Measurements from ENCODE around the gene SCUBE1. TPM values are rescaled to one million over a fixed set of nuclear protein-coding genes. Genes with fewer than 3 reads are reported as not detected.
A peak's percentile ranks its signal among the peaks of the same experiment; 100 is the strongest.

SCUBE1 gene
- total and polyA plus RNA-seq, 2 of the 8 experiments (the other 6 are each of a cell fraction or from before 2014, with no cell fraction given) = 2.3 to 4.9 TPM

DNA sequence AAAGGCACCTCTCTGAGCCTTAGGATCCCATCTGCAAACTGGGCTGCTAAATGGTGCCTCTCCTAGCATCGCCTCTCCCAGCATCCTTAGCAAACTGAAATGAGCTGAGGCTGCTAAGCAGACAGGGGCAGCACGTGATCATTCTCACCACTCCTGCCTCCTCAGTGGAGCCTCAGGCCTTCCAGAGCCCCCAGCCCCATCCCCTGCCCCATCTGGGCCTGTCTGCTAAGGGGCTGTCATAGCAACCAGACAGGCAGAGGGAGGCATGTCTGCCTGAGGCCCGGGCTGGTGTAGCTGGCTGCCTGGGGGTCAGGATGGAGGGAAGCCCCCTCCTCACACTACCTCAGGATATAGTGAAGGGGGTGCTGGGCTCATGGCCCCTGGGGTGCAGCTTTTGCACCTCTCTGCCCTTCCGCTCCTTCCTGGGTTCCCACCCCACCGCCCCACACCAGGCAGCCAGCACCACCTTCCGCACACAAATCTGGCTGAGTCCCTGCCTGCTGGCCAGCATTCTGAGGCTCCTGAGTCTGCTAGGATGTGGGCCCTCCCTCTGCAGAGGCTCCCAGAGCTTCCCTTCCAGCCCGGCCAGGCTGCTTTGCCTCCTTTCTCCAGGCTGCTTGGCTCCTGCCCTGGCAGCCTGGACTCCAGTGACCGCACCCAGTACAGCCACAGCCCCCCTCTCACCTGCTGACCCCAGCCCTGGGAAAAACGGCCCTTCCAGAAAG lies 108.7 kb downstream of the SCUBE1 start:
- H2BK12ac ChIP-seq (ENCODE audit: low read depth, low read length) = 0 out of 2 replicates have a peak overlapping the region, but pooled peaks have one; percentile 17
- no peak overlapping the region for H2AFZ ChIP-seq (ENCODE audit: low read length)
- H3K23me2 ChIP-seq (ENCODE audit: low read depth, low read length) = no peaks in the 10 kb centered on the region
- H3K9ac ChIP-seq (replicated peaks in 1 of 4; ENCODE audit: extremely low read depth in 1 of 4, low read depth in 3 of 4, low read length in 3 of 4) = no peak overlapping the region
- H3K79me2 ChIP-seq (ENCODE audit: control insufficient read depth in 1 of 2, insufficient read depth in 2 of 2, low read length in 2 of 2) = no peaks in the 10 kb centered on the region
- no peaks in the 10 kb centered on the region for H3K36me3 ChIP-seq (ENCODE audit: control insufficient read depth in 2 of 4, insufficient read depth in 4 of 4, low read length in 3 of 4)
- no peak for DNase-seq (ENCODE audit: low read depth in 1 of 2, low spot score in 2 of 2)
- H4K91ac ChIP-seq (replicated peaks; ENCODE audit: insufficient read length, low read length) = no peak overlapping the region
- POLR2A ChIA-PET (ENCODE audit: partially characterized antibody) = interaction anchor here (1.0 kb wide), 1 partner anchor 33 kb away, joined by 3 read pairs; no protein-coding TSS in a partner anchor
- H3K4ac ChIP-seq (replicated peaks; ENCODE audit: insufficient read length, low read depth, low read length) = no peak overlapping the region
- no peaks in the 10 kb centered on the region for H4K20me1 ChIP-seq (replicated peaks in 1 of 2; ENCODE audit: control insufficient read depth in 1 of 2, insufficient read depth in 2 of 2, low read length in 2 of 2)
- no peak overlapping the region for H3K27ac ChIP-seq (ENCODE audit: low read depth, low read length)
- no peak for FAIRE-seq
- CTCF ChIA-PET (ENCODE audit: partially characterized antibody) = interaction anchor here (1.0 to 26.8 kb wide), 4 partner anchors 9 to 150 kb away, joined by 4 to 388 read pairs (median 35); partner anchors contain the start of gene SCUBE1
- no peak overlapping the region for H2BK15ac ChIP-seq (ENCODE audit: low read length)
- H3K23ac ChIP-seq (ENCODE audit: insufficient read length) = no peak overlapping the region
- H2BK5ac ChIP-seq (ENCODE audit: low read depth, low read length) = no peak overlapping the region
- no peak overlapping the region; the same call in 1 of the 2 replicates for H3K18ac ChIP-seq (ENCODE audit: extremely low read depth, low read length)
- no peaks in the 10 kb centered on the region for H3K9me3 ChIP-seq (ENCODE audit: insufficient read depth in 2 of 2, low read depth in 1 of 2, low read length in 1 of 2)
- H3K4me1 ChIP-seq (replicated peaks in 1 of 4; ENCODE audit: control insufficient read depth in 3 of 4, insufficient read depth in 4 of 4, low read length in 3 of 4) = peaks cover 0 to 9% (median 2%) of the 10 kb centered on the region in 4 experiments; a peak in 2 of 7 replicates
- H3K27me3 ChIP-seq (replicated peaks in 1 of 4; ENCODE audit: control insufficient read depth in 3 of 4, extremely low read depth in 1 of 4, insufficient read depth in 3 of 4, low read length in 3 of 4) = no peaks in the 10 kb centered on the region
- H4K5ac ChIP-seq (ENCODE audit: insufficient read length, low read depth, low read length) = no peak overlapping the region
- H2BK120ac ChIP-seq (replicated peaks; ENCODE audit: low read depth, low read length) = no peak overlapping the region
- no peaks in the 10 kb centered on the region for H3K79me1 ChIP-seq (ENCODE audit: low read depth, low read length)
- H3K14ac ChIP-seq (ENCODE audit: insufficient read length) = no peak overlapping the region
- H2AK5ac ChIP-seq (ENCODE audit: low read depth, low read length) = no peak overlapping the region
- no peak overlapping the region for H2BK20ac ChIP-seq (ENCODE audit: low read length)
- no peak overlapping the region for H3K4me2 ChIP-seq (ENCODE audit: insufficient read depth in 1 of 2, low read depth in 2 of 2, low read length in 2 of 2)
- peak overlapping the region; percentile 14; the same call in 1 of the 2 replicates for H4K8ac ChIP-seq (ENCODE audit: extremely low read depth, insufficient read depth, low read length)
- no peak overlapping the region for H3K56ac ChIP-seq (replicated peaks; ENCODE audit: insufficient read length, low read depth, low read length)
- H3K4me3 ChIP-seq (ENCODE audit: extremely low read depth in 1 of 4, insufficient read depth in 2 of 4, low read depth in 3 of 4, low read length in 4 of 4) = no peak overlapping the region
- WGBS, 2 experiments (ENCODE audit: extremely low coverage in 1 of 2, insufficient coverage in 1 of 2, insufficient read length in 1 of 2, insufficient replicate concordance in 2 of 2, low coverage in 1 of 2, low lambda C conversion rate in 2 of 2, missing lambda C conversion rate in 1 of 2) = 83% methylated on average over 9 of the region's 9 CpGs; no CpG with 5 or more reads in 1 of the 2 experiments
- TF ChIP-seq SP4 (IDR thresholded peaks at IDR 0.05; ENCODE audit: low read length) (no peak), GTF2F1 (IDR thresholded peaks at IDR 0.05; ENCODE audit: borderline replicate concordance, low read depth, low read length) (no peak), NANOG (IDR thresholded peaks at IDR 0.05; ENCODE audit: insufficient read depth, low read depth, low read length, poor library complexity, severe bottlenecking) (no peak), CEBPB (IDR thresholded peaks at IDR 0.05; ENCODE audit: low read depth, low read length) (no peak), KDM1A (IDR thresholded peaks at IDR 0.05; ENCODE audit: borderline replicate concordance, low read length) (no peak)
- TF ChIP-seq, protein P1, sequence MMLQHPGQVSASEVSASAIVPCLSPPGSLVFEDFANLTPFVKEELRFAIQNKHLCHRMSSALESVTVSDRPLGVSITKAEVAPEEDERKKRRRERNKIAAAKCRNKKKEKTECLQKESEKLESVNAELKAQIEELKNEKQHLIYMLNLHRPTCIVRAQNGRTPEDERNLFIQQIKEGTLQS (IDR thresholded peaks at IDR 0.05; ENCODE audit: insufficient read depth, low read depth, low read length) = no peak
- TF ChIP-seq, protein P2, sequence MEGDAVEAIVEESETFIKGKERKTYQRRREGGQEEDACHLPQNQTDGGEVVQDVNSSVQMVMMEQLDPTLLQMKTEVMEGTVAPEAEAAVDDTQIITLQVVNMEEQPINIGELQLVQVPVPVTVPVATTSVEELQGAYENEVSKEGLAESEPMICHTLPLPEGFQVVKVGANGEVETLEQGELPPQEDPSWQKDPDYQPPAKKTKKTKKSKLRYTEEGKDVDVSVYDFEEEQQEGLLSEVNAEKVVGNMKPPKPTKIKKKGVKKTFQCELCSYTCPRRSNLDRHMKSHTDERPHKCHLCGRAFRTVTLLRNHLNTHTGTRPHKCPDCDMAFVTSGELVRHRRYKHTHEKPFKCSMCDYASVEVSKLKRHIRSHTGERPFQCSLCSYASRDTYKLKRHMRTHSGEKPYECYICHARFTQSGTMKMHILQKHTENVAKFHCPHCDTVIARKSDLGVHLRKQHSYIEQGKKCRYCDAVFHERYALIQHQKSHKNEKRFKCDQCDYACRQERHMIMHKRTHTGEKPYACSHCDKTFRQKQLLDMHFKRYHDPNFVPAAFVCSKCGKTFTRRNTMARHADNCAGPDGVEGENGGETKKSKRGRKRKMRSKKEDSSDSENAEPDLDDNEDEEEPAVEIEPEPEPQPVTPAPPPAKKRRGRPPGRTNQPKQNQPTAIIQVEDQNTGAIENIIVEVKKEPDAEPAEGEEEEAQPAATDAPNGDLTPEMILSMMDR (IDR thresholded peaks at IDR 0.05; ENCODE audit: control extremely low read depth in 1 of 3, insufficient read depth in 1 of 3, low read depth in 1 of 3, low read length in 3 of 3) = no peak
- TF ChIP-seq, protein P3, sequence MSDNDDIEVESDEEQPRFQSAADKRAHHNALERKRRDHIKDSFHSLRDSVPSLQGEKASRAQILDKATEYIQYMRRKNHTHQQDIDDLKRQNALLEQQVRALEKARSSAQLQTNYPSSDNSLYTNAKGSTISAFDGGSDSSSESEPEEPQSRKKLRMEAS (IDR thresholded peaks at IDR 0.05) = no peak
